Stimulated activated CD8-positive, alpha-beta memory T cell treated with anti-CD3 and anti-CD28 coated beads, Interleukin-4, amount 100 ng/mL, for 4 hours (primary cell): ENCODE measurements around the gene ADCY6.

Source experiments
- DNase-seq, 2 donors: peaks; one replicate each; pipeline ENCODE4 v3.0.0-alpha.2; 2020; ENCODE audit warnings: low read depth in 2 of 2, low spot score in 1 of 2

Gene ADCY6

DNA sequence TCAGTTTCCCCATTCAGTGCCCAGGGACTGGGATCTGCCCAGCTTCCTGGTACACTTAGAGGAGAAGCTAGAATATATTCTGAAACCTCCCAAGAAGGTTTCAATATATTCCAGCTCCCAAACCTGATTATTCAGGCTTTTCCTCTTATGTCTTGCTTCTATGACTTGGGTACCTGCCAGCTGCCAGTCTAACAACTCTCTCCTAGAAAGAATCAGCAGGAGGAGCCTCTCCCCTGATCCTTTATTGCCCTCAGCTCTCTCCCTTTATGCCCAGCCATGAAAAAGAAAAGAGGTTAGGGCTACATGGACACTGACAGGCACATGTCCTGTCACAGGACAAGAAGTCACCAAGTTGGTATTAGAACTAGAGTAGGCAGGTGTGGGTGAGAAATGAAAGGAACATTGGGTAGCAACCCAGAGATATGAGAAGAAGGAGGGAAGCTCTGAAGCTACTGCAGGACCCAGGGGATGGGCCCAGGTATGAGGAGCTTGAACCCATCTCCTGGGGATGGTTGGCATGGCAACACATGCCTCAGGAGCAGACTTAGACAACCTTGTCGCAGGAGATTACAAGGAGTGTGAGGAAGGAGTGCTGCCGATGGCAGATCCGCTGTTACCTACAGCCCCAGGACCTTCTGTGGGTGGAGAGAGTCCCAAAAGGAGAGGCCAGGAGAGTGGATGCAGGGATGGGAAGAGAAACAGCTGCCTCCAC, 27.4 kb upstream of the ADCY6 start:
- no peak for DNase-seq

DNA sequence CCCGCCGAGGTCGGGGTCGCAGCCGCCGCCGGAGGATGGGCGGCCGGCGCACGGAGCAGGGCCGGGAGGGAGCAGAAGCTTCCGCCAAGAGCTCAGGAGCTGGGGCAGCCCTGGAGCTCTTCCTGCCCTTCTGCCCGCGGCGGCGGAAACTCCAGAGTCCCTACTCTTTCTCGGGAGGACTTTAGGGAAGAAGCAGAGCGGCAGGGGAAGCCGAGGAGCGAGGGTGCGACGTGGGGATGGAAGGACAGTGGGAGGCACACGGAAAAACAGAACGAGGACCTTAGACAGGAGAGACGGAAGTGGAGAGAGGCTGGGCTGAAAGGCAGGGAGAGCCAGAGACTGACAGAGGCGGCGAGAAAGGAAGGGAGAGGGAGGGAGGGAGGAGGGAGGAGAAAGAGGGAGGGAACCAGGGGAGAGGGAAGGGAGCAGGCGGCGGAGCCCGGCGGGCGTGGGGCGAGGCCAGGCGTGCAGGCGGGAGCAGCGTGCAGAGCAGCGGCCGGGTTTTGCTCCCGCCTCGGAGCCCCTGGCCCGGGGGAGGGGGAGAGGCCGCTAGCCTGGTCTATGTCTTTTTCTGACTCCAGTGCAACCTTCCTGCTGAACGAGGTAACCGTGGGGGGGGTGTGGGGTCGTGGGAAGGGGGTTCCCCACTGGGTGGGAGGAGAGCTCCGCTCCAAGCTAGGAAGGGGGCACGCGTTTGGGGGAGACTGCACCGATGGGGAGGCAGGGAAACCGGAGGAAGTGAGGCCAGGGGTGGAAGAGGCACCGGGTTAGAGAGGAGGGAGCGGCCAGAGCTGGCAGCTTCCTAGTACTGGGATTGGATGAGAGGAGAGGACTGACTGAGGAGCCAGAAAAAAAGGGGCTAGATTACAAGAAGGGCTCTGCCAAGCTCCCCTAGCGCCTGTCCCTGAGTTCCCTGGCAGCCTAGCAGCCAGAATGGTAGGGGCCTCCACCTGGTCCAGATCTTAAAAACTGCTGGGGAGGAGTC, 26.5 kb upstream of the ADCY6 start:
- no peak for DNase-seq

DNA sequence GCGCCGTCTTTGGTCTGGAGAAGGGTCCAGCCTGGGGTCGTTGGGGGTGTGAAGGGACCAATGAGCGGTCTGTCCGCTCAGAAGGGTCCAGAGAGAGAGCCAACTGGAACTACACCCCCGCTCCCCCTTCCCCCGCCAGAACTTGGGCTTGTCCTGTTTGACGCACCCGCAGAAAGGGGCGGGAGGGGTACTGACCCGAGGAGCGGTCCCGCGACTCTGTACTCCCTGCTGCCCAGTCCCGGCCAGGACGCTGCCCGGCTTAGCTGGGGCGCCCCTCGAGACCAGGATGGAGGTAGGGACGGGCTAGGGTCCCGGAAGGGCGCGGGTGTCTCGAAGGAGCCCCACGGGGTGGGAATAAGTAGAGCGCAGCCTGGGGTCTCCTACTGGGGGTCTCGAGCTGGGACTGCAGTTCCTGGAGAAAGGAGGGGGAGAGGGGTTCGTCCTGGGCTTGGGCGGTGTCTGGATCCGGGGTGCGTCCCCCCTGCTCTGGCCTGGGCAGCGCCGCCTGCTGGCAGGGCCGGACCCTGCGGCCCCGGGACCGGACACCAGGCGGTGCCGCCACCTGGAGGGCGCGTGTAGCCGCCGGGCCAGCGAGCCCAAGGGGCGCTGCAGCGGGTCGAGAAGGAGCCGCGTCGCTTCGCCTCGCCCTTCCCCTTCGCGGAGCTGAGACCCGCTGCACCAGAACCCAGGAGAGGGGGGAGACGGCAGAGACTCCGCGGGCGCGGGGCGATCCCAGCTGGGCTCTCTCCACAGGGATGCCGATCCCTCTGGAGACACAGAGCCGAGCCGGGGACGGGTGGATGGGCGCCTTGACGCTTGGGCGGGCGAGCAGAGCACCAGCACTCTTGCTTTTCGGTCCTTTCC, 25.6 kb upstream of the ADCY6 start:
- DNase-seq: peak; percentile 35 to 39

DNA sequence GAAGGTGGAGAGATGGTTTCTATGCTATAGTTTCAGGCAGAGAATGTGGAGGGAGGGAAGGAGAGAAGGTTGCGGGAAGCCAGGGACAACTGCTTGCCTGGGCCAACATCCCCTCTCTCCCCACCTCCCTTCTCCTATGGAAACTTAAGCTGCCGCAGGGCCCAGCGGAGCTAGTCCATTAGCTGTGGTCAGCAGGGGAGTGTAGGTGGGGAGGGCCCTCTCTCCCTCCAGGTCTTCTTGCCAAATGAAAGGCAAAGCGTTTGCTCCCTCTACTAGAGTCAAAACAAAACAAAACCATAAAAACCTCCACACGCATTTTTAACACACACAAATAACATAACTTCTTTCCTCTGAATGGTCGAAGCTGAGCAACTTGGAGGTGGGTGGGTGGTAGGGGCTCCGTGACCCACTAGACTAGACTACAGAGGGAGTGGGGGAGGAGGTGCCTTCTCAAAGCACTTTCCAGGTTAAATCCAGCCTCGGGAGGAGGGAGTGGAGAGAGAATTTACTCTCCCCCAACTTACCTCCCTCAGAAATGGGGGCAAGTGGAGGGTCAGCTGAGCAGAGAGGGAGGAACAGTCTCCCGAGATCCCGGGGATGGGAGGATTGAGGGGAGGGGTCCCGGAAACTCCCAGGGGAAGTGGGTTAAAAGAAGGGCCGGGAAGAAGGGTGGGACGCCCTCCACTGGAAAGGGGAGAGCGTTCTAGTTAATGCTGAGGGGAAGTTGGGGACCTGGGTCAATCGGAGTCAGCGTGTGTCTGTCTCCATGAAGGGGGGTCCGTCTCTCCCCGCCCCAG, 24.8 kb upstream of the ADCY6 start:
- no peak for DNase-seq

DNA sequence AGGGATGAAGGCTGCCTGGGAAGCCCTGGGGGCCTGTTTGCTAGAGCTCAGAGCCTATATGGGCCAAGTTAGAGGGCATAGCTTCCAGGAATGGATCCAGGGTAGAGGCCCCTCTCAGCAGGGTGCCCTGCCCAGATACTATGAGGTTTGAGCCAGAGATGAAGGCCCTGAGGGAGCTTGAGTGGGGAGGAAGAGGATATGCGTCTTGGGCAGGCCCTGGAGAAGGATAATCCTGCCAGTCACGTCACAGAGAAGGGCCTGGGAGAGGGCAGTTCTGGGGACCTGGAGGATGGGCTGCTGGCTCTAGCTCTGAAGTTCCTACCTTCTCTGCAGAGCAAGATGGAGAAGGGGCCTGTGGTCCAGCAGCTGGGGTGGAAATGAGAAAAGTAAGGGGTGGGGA, 23.5 kb upstream of the ADCY6 start:
- DNase-seq: no peak

DNA sequence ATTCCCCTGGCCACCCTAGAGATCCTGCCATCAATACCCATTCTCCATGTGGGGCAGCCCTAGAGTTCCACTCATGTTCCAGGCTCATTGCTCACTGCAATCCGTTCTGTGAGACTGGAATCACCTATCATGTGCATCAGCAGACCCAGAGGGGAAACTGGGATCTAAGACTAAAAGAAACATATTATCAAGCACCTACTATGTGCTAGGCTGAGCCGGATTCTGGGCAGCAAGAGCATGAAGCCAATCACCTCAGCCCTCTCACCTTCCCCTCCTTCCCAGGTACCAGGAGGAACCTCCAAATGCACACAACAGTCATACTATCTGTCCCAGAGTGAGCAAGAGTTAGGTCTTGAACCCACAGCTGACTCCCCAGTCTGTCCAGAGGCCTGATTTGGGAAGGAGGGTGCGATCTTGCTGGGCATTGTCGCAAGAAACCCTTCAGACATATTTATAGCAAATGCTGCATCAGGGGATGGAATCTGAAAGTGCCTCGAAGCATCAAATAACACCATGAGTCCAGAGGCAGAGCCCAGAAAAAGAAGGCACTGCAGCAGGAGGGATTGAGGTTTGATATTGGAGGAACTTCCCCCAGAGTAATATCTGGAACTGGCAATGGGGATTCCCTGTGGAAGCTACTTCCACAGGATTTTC, 22.7 kb upstream of the ADCY6 start:
- no peak for DNase-seq

DNA sequence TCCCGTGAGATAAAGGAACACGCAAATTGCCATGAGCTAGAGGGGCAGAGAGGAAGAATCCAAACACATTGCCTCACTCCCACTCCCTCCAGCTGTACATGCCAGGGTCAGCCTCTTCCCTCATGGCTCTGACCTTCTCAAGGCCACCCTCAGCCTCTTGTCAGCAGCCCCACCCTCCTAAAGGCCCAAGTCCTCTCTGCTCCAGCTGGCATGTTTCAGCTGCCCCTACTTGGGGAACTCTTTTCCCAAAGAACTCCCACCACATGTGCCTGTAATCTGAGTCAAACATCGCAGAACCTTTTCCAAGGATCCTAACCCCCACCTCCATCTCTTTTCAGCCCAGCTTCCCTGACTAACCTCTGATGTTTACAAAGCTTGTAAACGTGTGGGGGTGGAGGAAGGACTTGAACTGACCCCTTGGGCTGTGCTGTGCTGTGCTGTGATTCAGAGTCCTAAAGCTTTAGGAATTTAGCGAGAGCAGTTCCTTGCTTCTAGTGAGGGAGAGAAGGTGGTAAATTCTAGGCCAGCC, 22.1 kb upstream of the ADCY6 start:
- DNase-seq: no peak

DNA sequence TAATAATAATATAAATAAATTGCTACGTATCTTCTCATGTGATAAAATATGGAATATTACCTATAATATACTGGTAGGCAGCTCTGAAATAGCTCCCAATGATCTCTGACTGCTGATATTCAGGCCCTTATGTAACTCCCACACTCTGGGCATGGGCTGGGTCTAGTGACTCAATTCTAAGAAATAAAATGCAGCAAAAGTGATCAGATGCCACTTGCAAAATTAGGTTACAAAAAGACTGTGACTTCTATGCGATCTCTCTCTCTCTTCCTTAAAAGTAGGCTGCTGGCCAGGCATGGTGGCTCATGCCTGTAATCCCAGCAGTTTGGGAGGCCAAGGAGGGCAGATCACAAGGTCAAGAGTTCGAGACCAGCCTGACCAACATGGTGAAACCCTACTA, 19.1 kb upstream of the ADCY6 start:
- DNase-seq: no peak

DNA sequence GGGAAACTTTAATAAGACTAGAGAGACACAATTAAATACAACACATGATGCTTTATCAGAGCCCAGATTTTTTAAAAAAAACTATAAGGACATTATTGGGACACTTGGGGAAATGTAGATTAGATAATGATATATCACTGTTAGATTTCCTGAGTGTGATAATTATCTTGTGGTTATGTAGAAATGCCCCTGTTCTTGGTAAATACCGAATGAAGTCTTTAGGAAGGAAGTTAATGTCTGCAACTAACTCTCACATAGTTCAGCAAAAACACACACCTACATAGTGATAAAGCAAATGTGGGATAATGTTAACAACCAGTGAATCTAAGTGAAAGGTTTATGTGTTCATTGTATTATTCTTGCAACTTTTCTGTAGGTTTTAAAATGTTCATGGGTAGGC, 14.8 kb upstream of the ADCY6 start:
- no peak for DNase-seq

DNA sequence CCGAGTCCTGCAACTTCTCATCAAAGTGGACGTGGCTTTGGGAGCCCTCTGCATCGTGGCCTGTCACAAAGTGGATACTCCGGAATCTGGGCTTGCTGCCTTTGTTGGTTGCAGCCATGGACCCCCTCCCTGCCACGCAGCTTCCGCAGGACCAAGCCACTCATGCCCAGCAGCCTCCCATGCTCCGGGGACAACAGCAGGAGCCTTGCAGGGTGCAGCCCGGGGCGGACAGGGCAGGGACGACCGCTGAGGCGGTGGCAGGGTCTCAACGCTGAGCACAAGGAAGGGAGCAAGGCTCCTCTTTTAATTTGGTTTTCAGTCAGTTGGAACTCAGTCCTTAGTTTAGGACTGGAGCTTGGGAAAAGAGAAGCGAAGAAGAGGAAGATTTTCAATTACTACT, 12.1 kb upstream of the ADCY6 start:
- DNase-seq: no peak

DNA sequence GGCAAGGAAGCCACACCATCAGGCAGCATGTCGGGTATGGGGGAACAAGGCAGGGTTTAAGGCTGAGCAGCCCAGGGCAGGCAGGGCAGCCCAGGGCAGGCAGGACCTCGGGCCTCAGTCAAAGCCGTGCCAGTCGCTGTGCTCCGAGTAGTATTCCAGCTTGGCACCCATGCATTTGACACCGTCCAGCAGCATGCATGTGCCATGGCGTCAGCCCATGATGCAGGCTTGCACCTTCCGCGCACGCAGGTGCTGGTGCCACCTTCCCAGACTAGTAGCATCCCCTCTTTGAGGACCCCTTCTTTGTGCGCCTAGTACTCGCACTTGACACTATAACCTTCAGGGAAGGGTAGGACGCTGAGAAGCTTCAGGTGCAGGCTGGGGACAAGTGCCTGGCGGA, 11.6 kb upstream of the ADCY6 start:
- DNase-seq: no peak

DNA sequence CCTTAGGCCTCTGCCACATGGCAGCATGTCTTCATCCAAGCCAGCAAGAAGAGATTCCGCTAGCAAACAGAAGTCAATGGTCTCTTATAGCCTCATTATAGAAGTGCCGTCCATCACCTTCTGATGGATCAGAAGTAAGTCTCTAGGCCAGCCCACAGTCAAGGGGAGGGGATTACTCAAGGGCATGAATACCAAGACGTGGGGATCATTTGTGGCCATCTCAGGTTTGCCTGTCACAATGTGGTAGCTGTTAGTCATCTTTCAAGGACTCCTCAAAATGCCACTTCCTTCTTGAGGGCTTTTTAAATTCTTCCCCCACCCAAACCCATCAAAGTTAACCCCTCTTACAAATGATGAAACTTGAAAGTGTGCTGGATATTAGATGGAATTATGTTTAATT, 8.1 kb upstream of the ADCY6 start:
- no peak for DNase-seq

DNA sequence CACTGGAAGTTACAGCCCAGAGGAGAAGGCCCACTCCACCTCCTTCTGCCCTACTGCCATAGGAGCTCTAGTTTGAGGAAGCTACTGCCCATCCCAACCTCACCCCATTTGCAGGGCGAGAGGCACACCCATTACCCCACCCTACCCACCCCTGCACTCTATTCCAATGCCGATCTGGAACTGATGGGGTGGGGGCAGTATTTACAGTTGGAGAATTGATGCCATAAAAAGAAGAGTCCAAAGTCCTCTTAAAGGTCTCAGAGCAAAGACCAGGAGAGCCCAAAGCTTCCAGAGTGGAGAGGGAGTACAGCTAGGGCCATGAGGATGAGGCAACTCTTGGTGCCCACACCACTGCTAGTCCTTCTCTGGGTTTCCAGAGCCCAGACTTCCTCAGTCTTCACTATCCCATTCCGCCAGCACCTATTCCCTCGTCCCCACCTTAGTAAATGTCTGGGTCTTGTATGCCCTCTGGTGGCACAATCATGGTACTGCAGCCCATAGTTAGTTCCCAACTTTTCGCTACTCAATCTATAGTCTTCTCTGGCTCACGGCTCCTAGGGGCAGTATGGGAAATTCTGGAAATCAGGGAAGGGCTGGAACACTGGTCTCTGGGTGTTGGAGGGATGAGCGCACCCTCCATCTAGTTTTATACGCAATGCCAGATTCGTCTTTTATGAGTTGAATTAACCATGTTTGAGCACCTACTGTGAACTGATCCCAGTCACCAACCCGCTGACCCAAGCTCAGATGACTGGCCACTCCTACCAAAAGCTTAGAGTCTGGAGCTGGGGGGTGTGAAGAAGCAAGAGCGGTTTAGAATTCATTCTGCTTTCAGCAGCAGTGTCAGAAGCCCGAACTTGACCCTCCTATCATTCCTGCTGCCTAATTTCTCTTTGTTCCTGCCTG, 6.9 kb upstream of the ADCY6 start:
- peak in 1 of 2 donors; percentile 13 for DNase-seq

DNA sequence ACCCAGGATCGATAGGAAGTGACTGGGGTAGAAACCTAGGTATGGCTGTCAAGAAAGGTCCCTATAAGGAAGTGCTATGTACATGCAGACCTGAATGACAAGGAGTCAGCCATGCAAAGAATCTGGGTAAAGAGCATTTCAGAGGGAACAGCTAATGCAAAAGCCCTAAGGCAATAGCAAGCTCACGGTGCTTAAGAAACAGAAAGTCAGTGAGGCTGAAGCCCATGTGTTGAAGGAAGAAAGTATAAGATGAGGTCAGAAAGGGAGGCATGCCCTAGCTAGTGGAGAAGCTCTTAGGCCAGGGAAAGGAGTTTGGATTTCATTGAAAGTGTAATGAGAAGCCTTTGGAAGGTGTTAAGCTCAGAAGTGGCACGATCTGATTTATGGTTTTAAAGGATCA, 6.0 kb upstream of the ADCY6 start:
- no peak for DNase-seq

DNA sequence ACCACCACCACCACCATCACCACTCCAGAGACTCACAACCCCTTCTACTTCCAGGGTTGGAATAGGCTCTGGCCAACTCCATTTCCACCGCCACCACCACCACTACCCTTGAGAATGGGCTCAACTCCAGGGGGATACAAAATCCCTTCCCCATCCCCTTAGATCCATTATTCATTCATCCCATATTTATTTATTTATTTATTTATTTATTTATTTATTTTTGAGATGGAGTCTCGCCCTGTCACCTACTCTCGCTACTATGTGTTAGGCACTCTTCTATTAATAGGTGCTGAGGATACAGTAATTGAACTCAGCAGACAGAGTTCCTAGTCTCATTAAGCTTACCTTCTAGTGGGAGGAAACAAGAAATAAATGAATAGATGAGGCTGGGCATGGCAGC, 4.8 kb upstream of the ADCY6 start:
- no peak for DNase-seq

DNA sequence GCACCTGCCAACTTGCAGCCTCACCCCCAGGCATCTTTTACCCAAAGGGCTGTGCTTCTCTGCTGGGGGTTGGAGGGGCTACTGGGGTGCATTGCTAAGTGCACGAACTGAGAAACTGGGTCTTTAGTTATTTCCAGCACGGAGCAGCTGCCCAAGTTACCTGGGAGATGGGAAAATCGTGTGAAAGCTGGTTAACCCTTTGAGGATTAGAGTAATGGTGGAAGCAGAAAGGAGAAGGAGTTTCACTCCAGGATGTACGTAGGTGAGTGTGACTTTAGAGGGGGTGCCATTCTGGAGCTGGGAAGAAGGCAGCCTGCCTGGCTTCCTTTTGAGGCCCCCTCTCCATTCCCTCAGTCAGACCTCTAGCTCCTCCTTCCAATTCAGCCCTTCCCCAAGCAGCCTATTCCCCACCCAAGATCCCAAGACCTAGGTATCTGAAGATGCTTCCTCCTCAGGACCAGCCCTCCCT, 1.0 kb upstream of the ADCY6 start:
- DNase-seq: no peak

DNA sequence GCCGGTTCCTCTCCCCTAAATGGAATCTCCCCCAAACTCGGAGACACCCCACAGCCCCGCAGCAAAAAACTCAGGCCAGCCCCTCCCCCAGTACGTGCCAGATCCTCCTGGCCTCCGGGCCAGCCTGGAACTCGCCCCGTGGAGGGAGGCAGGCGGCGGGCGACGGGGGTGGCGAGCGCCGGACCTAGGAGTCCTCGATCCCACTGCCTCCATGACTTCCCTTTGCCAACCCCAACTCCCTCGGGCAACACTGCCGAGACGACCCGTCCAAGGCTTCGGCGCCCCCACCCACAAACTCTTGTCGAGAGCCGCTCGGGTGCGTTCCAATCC, 400 bp downstream of the ADCY6 start:
- no peak for DNase-seq

DNA sequence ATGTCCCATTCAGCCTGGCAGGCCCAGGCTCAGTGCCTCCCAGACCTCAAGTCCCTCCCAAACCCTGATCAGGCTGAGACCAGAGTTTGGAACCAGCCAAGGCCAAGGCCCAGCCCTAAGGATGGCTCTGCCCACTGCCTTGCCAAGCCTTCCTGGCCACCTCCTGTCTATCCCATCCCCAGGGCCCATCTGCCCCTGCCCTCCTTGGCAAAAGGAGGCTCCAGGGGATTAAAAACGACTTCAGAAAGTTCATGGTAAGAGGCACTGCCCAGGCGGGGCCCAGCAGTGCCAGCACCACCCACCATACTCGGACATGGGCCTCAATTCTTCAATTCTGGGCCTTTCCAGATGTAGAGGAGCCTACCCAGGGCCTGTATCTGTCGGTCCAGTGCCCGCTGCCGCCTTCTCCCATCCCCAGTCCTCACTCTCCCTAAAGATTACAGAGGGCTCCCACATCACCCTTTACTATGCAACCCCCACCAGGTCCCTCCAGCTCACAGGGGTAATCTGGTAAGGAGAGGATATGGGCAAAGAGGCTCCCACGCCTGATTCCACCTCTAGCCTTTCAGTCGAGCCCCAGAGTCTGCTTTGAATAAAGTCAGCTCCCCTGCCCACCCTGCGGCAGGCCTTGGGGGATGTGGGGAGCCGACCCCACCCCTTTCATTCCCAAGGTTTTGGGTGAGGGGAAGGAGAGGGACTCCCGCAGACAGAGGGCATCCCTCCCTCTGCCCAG, 932 bp downstream of the ADCY6 start:
- no peak for DNase-seq
